Lung (tissue), 12 donors: ENCODE data around the gene ATP23. TPM values are rescaled to one million over a fixed set of nuclear protein-coding genes. Genes with fewer than 3 reads are reported as not detected.

ENCODE experiments used
- ATAC-seq: fragments of 200-7000 bp; cut with Tn5 transposase; one replicate; pipeline ENCODE4 v1.9.1; 2020; ENCODE audit warnings: moderate number of reproducible peaks; ENCODE audit not compliant: insufficient read depth, low FRiP score
- DNase-seq, 3 donors: peaks; one replicate each; pipeline ENCODE4 v3.0.0-alpha.2; 2013 to 2017
- H3K27ac ChIP-seq, 2 donors: one replicate each; pipeline ENCODE4 v1.5.1; 2013; ENCODE audit warnings: mild to moderate bottlenecking in 2 of 2, moderate library complexity in 2 of 2, control low read depth in 1 of 2, inconsistent platforms in 1 of 2, low read depth in 1 of 2, low read length in 1 of 2
- H3K27me3 ChIP-seq, 3 donors: one replicate each; pipeline ENCODE4 v1.5.1; 2013; ENCODE audit warnings: low read length in 2 of 3; ENCODE audit not compliant: control insufficient read depth in 3 of 3, insufficient read depth in 3 of 3
- H3K36me3 ChIP-seq, 4 donors: one replicate each; pipeline ENCODE4 v1.5.1; 2013; ENCODE audit warnings: low read length in 4 of 4, mild to moderate bottlenecking in 1 of 4, moderate library complexity in 1 of 4; ENCODE audit not compliant: control insufficient read depth in 4 of 4, insufficient read depth in 4 of 4
- H3K4me1 ChIP-seq, 5 donors: one replicate each; pipeline ENCODE4 v1.5.1; 2013; ENCODE audit warnings: low read length in 5 of 5, mild to moderate bottlenecking in 2 of 5, moderate library complexity in 1 of 5; ENCODE audit not compliant: control insufficient read depth in 5 of 5, insufficient read depth in 5 of 5
- H3K4me3 ChIP-seq: one replicate; pipeline ENCODE4 v1.5.1; 2013; ENCODE audit warnings: mild to moderate bottlenecking, control low read depth, moderate library complexity
- H3K9ac ChIP-seq, 2 donors: one replicate each; pipeline ENCODE4 v1.5.1; 2013; ENCODE audit warnings: low read length in 2 of 2, control low read depth in 1 of 2; ENCODE audit not compliant: insufficient read depth in 1 of 2
- H3K9me3 ChIP-seq, 4 donors: one replicate each; pipeline ENCODE4 v1.5.1; 2013; ENCODE audit warnings: low read length in 3 of 4, mild to moderate bottlenecking in 1 of 4, moderate library complexity in 1 of 4; ENCODE audit not compliant: control insufficient read depth in 4 of 4, insufficient read depth in 3 of 4
- WGBS, 2 donors: extraction: QIAGEN DNeasy Blood & Tissue Kit; methylation state at CpG; one replicate each; pipeline ENCODE4 v1.1.7; 2013; 5-methylcytosine and 5-hydroxymethylcytosine counted together
- polyA plus RNA-seq, 2 donors: library from polyadenylated mRNA; stranded (reverse); fragments of 200-250 nt; gene quantifications; one replicate each; pipeline ENCODE4 v1.2.1, GENCODE V29; 2013
- total RNA-seq, 2 donors: library from RNA; depleted of rRNA in 1 of 2; stranded (reverse); fragments of >200 nt in 1 of 2; gene quantifications; one replicate each; pipeline ENCODE4 v1.2.1, GENCODE V29; 2014 to 2021
- TF ChIP-seq, protein P1 (sequence below): IDR thresholded peaks from 2 replicates; pipeline ENCODE4 v1.5.1; 2012; ENCODE audit warnings: mild to moderate bottlenecking; ENCODE audit errors: control extremely low read depth, extremely low read depth
- donor health status: control.
- donor health status: control.
- donor health status: Bipolar disorder and iron deficiency.
- donor health status: healthy.
- donor health status: DM: yes; HTN: yes; CAD: no.

ATP23 gene
- total and polyA plus RNA-seq, 4 donors: 3.6 to 6.9 (median 5.9) TPM

DNA sequence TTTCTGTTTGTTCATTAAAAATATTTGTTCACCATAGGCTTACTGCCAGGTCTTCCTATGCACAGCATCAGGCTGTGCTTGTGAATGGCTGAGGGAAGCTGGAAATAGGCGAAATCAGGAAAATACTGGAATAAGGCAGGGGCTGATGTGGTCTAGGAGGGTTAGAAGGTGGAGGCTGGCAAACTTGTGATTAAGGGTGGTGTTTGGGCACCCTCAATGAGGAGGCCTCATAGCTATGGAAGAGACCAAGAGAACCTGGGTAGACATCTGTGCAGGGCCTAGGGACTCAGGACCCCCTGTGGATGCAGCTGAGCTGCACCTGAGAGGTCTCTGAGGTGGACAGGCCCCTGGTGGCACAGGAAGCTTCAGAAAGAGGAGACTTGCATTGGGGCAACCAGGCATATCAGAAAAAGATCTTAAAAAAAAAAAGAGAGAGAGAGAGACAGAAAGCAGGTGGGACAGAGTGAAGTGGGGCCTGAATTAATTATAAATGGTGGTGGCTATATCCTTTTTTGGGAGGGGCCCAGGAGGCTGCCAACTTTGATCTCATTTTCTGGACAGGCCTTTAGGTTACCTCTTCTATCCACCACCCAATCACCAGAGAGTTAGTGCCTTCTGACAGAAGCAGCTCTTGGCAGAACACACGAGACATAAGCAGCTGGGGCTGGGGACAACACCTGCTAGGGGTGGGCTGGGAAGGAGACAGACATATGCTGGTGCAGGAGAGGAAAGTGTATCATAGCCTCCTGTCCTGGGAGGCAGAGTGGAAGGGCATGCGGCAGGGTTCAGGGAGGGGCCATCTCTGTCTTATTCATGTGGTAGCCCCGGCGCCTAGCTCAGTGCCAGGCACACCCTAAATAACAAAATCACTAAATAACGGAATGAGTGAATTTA is 46.7 kb upstream of the ATP23 start:
- Histone ChIP-seq H3K4me3 (no peak overlapping the region), H3K9ac (peak overlapping the region in 1 of 2 donors; percentile 94), H3K9me3 (no peaks in the 10 kb centered on the region), H3K36me3 (no peaks in the 10 kb centered on the region), H3K4me1 (peaks cover 32 to 88% (median 59%) of the 10 kb centered on the region in 5 donors), H3K27me3 (no peaks in the 10 kb centered on the region), H3K27ac (peak overlapping the region; percentile 93 to 99)
- ATAC-seq (no peak), DNase-seq (peak in 1 of 3 donors; percentile 34)
- 63 to 75% methylated on average over 6 of the region's 6 CpGs for WGBS, 2 donors
- TF ChIP-seq, protein P1, sequence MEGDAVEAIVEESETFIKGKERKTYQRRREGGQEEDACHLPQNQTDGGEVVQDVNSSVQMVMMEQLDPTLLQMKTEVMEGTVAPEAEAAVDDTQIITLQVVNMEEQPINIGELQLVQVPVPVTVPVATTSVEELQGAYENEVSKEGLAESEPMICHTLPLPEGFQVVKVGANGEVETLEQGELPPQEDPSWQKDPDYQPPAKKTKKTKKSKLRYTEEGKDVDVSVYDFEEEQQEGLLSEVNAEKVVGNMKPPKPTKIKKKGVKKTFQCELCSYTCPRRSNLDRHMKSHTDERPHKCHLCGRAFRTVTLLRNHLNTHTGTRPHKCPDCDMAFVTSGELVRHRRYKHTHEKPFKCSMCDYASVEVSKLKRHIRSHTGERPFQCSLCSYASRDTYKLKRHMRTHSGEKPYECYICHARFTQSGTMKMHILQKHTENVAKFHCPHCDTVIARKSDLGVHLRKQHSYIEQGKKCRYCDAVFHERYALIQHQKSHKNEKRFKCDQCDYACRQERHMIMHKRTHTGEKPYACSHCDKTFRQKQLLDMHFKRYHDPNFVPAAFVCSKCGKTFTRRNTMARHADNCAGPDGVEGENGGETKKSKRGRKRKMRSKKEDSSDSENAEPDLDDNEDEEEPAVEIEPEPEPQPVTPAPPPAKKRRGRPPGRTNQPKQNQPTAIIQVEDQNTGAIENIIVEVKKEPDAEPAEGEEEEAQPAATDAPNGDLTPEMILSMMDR: no peak

DNA sequence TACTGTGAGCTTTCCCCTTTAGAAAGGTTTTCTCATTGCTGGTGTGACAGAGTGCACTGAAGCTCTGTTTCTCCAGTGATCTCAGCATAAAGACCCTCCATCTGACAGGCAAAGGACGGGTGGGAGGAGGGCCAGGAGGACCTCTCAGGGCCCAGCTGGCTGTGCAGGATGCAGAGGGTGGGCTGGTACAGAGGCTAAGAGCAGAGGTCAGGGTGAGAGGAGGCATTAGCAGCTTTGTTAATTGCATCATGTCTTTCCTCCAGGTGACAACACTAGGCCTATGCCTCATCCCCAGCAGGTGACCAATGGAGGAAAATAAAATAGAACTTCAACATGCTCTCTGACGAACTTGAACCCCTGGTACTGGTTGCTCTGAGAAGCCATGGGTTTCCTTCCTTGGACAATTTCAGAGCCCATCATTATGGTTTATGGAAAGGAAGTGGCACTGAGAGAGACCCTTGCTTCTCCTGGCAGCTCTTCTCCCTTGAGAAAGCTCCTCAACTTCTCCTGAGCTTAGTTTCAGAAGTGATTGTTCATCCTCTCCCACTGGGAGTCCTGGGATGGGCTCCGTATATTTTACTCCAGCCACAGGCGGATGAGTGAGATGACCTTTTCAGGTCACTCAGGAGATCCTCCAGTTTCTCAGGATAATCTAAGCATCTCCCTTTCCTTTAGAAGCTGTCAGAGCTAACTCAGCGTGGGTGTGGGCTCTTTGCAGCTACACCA is 45.8 kb upstream of the ATP23 start:
- peaks cover 24 to 80% (median 54%) of the 10 kb centered on the region in 5 donors for H3K4me1 ChIP-seq
- 58 to 69% methylated on average over 5 of the region's 5 CpGs for WGBS, 2 donors

DNA sequence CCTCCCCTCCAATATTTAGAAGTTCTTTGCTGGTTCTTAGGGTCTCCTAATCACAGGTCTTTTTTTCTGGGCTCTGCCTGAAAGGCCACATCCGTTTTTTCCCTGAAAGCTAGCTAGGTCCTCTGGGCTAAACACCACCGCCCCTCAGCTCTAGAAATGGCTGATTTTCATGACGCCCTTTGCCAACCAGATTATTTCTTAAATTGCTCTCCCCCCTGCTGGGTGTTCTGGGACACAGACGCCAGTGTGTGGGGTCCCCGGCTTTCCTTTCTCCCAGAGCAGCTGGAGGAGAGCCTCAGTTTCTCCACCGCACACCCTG is 45.3 kb upstream of the ATP23 start:
- H3K9me3 ChIP-seq: no peaks in the 10 kb centered on the region
- 16 to 17% methylated on average over 6 of the region's 6 CpGs for WGBS, 2 donors
- H3K9ac ChIP-seq: peak overlapping the region; percentile 72 to 94
- peak; percentile 74 to 91 (median 91) for DNase-seq
- TF ChIP-seq, protein P1: no peak
- H3K4me3 ChIP-seq: peak overlapping the region; percentile 46
- H3K27ac ChIP-seq: peak overlapping the region; percentile 97 to 99
- no peaks in the 10 kb centered on the region for H3K27me3 ChIP-seq
- no peak for ATAC-seq
- H3K36me3 ChIP-seq: no peaks in the 10 kb centered on the region
- H3K4me1 ChIP-seq: peaks cover 21 to 75% (median 51%) of the 10 kb centered on the region in 5 donors

More for the DNA sequence above, 45.8 kb upstream of the ATP23 start:
- H3K27me3 ChIP-seq: no peaks in the 10 kb centered on the region
- ATAC-seq (no peak), DNase-seq (peak in 1 of 3 donors; percentile 9)
- peak overlapping the region; percentile 72 to 94 for H3K9ac ChIP-seq
- no peaks in the 10 kb centered on the region for H3K36me3 ChIP-seq
- H3K27ac ChIP-seq: peak overlapping the region; percentile 97 to 99
- H3K4me3 ChIP-seq: no peak overlapping the region
- TF ChIP-seq, protein P1: no peak
- no peaks in the 10 kb centered on the region for H3K9me3 ChIP-seq
